K562 (cell line): ENCODE results near the gene DDAH2. TPM values are rescaled to one million over a fixed set of nuclear protein-coding genes. Genes with fewer than 3 reads are reported as not detected.

Source experiments
- C11orf30 ChIP-seq: fragments of 450-650 bp; IDR thresholded peaks from 2 replicates; pipeline ENCODE4 v1.6.1; 2016; ENCODE audit warnings: low read depth, mild to moderate bottlenecking
- ESRRB ChIP-seq: fragments of 250-450 bp; sonication (Bioruptor Pico); IDR thresholded peaks from 2 replicates; pipeline ENCODE4 v1.5.0; 2020; ENCODE audit warnings: mild to moderate bottlenecking, moderate library complexity, borderline replicate concordance
- ETS1 ChIP-seq: conservative IDR thresholded peaks from 2 replicates; pipeline ENCODE4 v1.6.1; 2011; ENCODE audit warnings: low read depth, mild to moderate bottlenecking, low read length; ENCODE audit not compliant: control insufficient read depth
- ETS2 ChIP-seq: IDR thresholded peaks from 2 replicates; pipeline ENCODE4 v1.6.1; 2016; ENCODE audit warnings: borderline replicate concordance, missing genetic modification characterization, mild to moderate bottlenecking, moderate library complexity, missing compliant biosample characterization; ENCODE audit not compliant: poor library complexity, severe bottlenecking
- FOS ChIP-seq: IDR thresholded peaks from 3 replicates; pipeline ENCODE4 v1.6.1; 2011; ENCODE audit not compliant: insufficient read length; ENCODE audit errors: extremely low read depth
- FOXA1 ChIP-seq: fragments of 450-650 bp; IDR thresholded peaks from 2 replicates; pipeline ENCODE4 v1.6.1; 2016; ENCODE audit warnings: mild to moderate bottlenecking, borderline replicate concordance
- FOXO4 ChIP-seq: fragments of 450-650 bp; formaldehyde crosslinking; IDR thresholded peaks from 2 replicates; pipeline ENCODE4 v1.4.0; 2020; ENCODE audit warnings: mild to moderate bottlenecking, moderate library complexity
- GTF2E2 ChIP-seq: fragments of 200-800 bp; sonication (Bioruptor generic); IDR thresholded peaks from 2 replicates; pipeline ENCODE4 v1.6.1; 2016; ENCODE audit warnings: missing genetic modification characterization, missing compliant biosample characterization
- HBP1 ChIP-seq: fragments of 450-650 bp; formaldehyde crosslinking; IDR thresholded peaks from 2 replicates; pipeline ENCODE4 v1.4.0; 2022; ENCODE audit warnings: missing genetic modification characterization
- KDM4B ChIP-seq, 2 experiments: fragments of 450-650 bp in 1 of 2; sonication (generic) in 1 of 2; IDR thresholded peaks; 2 replicates each; pipeline ENCODE4 v1.6.1; 2016 to 2017; ENCODE audit warnings: borderline replicate concordance in 2 of 2, antibody characterized with exemption in 1 of 2, low read depth in 1 of 2, mild to moderate bottlenecking in 1 of 2
- MYNN ChIP-seq, 2 experiments: sonication (generic); formaldehyde crosslinking in 1 of 2; IDR thresholded peaks; 2 replicates each; pipeline versions ENCODE4 v1.5.0 to v1.6.1; 2016 to 2020; ENCODE audit warnings: antibody characterized with exemption in 1 of 2, missing genetic modification reagents in 1 of 2
- RBBP5 ChIP-seq: fragments of 200-600 bp; sonication (generic); IDR thresholded peaks from 2 replicates; pipeline ENCODE4 v1.6.1; 2012; ENCODE audit warnings: borderline replicate concordance, mild to moderate bottlenecking, low read length, control low read depth, inconsistent platforms; ENCODE audit not compliant: insufficient read depth, poor library complexity, severe bottlenecking
- RBM17 ChIP-seq: fragments of 200-400 bp; formaldehyde crosslinking; IDR thresholded peaks from 2 replicates; pipeline ENCODE4 v1.6.1; 2017; ENCODE audit warnings: low read depth, mild to moderate bottlenecking, low read length, borderline replicate concordance
- SAFB2 ChIP-seq: fragments of 200-400 bp; formaldehyde crosslinking; IDR thresholded peaks from 2 replicates; pipeline ENCODE4 v1.6.1; 2018; ENCODE audit warnings: borderline replicate concordance, low read length, low read depth, moderate library complexity; ENCODE audit not compliant: severe bottlenecking
- TEAD4 ChIP-seq, 2 experiments: sonication (generic) in 1 of 2; formaldehyde crosslinking in 1 of 2; IDR thresholded peaks; 2 replicates each; pipeline versions ENCODE4 v1.6.1 to v1.8.0; 2012 to 2022; ENCODE audit warnings: borderline replicate concordance in 1 of 2, inconsistent platforms in 1 of 2, low read length in 1 of 2, mild to moderate bottlenecking in 1 of 2, missing genetic modification reagents in 1 of 2
- U2AF1 ChIP-seq: fragments of 200-400 bp; formaldehyde crosslinking; optimal IDR thresholded peaks from 2 replicates; pipeline ENCODE3; 2017; ENCODE audit warnings: mild to moderate bottlenecking, low read depth, low read length, moderate library complexity
- ZNF274 ChIP-seq: IDR thresholded peaks from 2 replicates; pipeline ENCODE4 v1.6.1; 2011; ENCODE audit warnings: low read depth, mild to moderate bottlenecking, low read length, moderate library complexity, borderline replicate concordance
- polyA plus RNA-seq, 8 experiments: library from polyadenylated mRNA; depleted of rRNA in 4 of 8; stranded (reverse) in 5 of 8; unstranded in 3 of 8; fragments of >200 nt; fragmentation: Nextera tagmentation in 2 of 8; fragmentation: Illumina TruSeq in 1 of 8; extraction: Ambion mirVana in 2 of 8; extraction: Trizol in 1 of 8; gene quantifications; 2 replicates each; pipeline versions ENCODE4 v1.2.1 to v1.2.3, GENCODE V29; 2011 to 2014; ENCODE audit warnings: inconsistent platforms in 1 of 8, missing spikeins in 1 of 8
- total RNA-seq, 7 experiments: library from RNA; depleted of rRNA in 6 of 7; stranded (reverse); fragments of >200 nt in 6 of 7; fragmentation: Illumina TruSeq in 2 of 7; extraction: Trizol in 2 of 7; gene quantifications; 2 replicates each; pipeline versions ENCODE4 v1.2.1 to v1.2.3, GENCODE V29; 2011 to 2021; ENCODE audit warnings: low replicate concordance in 1 of 7
- TF ChIP-seq, protein P1 (sequence below), 2 experiments: IDR thresholded peaks; 2 replicates each; pipeline ENCODE4 v1.6.1; 2012; ENCODE audit warnings: improper control_type of control experiment in 2 of 2, low read depth in 2 of 2, low read length in 2 of 2, borderline replicate concordance in 1 of 2

DDAH2 gene
- total and polyA plus RNA-seq, 9 of the 15 experiments (the other 6 are each of a cell fraction or from before 2014, with no cell fraction given): 1.8 to 45.4 (median 21.4) TPM

- no peak for TF ChIP-seq RBM17
- peak; percentile 29; the same call in 1 of the 2 replicates for TF ChIP-seq GTF2E2
- TF ChIP-seq, protein P1, sequence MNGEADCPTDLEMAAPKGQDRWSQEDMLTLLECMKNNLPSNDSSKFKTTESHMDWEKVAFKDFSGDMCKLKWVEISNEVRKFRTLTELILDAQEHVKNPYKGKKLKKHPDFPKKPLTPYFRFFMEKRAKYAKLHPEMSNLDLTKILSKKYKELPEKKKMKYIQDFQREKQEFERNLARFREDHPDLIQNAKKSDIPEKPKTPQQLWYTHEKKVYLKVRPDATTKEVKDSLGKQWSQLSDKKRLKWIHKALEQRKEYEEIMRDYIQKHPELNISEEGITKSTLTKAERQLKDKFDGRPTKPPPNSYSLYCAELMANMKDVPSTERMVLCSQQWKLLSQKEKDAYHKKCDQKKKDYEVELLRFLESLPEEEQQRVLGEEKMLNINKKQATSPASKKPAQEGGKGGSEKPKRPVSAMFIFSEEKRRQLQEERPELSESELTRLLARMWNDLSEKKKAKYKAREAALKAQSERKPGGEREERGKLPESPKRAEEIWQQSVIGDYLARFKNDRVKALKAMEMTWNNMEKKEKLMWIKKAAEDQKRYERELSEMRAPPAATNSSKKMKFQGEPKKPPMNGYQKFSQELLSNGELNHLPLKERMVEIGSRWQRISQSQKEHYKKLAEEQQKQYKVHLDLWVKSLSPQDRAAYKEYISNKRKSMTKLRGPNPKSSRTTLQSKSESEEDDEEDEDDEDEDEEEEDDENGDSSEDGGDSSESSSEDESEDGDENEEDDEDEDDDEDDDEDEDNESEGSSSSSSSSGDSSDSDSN (IDR thresholded peaks at IDR 0.05; ENCODE audit: borderline replicate concordance in 1 of 2, low read depth in 2 of 2, low read length in 2 of 2): peak in 1 of 2 experiments; percentile 98; a peak in 2 of 4 replicates
- TF ChIP-seq FOS: peak; percentile 25
- TF ChIP-seq U2AF1: no peak
- peak; percentile 72; the same call in 1 of the 2 replicates for TF ChIP-seq ETS1
- no peak for TF ChIP-seq SAFB2
- peak; percentile 27; the same call in 1 of the 2 replicates for TF ChIP-seq HBP1 (CRISPR knock-in tag)
- no peak for TF ChIP-seq ETS2 (tag)
- no peak for TF ChIP-seq ZNF274
- TF ChIP-seq KDM4B (IDR thresholded peaks at IDR 0.05; ENCODE audit: borderline replicate concordance in 2 of 2, low read depth in 1 of 2): peak in 1 of 2 experiments; percentile 95; a peak in 1 of 4 replicates
- no peak for TF ChIP-seq C11orf30
- peak; percentile 44; the same call in 1 of the 2 replicates for TF ChIP-seq FOXO4
- peak; percentile 98 for TF ChIP-seq MYNN (IDR thresholded peaks at IDR 0.05)
- TF ChIP-seq MYNN (CRISPR knock-in tag; IDR thresholded peaks at IDR 0.05): no peak
- TF ChIP-seq FOXA1: no peak
- no peak for TF ChIP-seq ESRRB (CRISPR knock-in tag)
- TF ChIP-seq TEAD4 (IDR thresholded peaks at IDR 0.05; ENCODE audit: low read length): peak; percentile 86
- TF ChIP-seq TEAD4 (CRISPR knock-in tag; IDR thresholded peaks at IDR 0.05; ENCODE audit: borderline replicate concordance): no peak
- TF ChIP-seq RBBP5: peak; percentile 83
These were observed 48.0 kb upstream of the DDAH2 start, which contains the start of gene VWA7 (continued) for GRCh38 chr6:31776989-31777666.
